K562 (cell line): ENCODE results near the gene PRR7. TPM values are rescaled to one million over a fixed set of nuclear protein-coding genes. Genes with fewer than 3 reads are reported as not detected.

Experiments used
- KLF6 ChIP-seq: fragments of 250-450 bp; sonication (Bioruptor Pico); IDR thresholded peaks from 2 replicates; pipeline ENCODE4 v1.4.0; 2020; ENCODE audit warnings: mild to moderate bottlenecking, moderate library complexity, borderline replicate concordance
- ZNF57 ChIP-seq: fragments of 450-650 bp; formaldehyde crosslinking; IDR thresholded peaks from 2 replicates; pipeline ENCODE4 v1.4.0; 2020; ENCODE audit warnings: mild to moderate bottlenecking, moderate library complexity
- ZNF778 ChIP-seq: fragments of 450-650 bp; formaldehyde crosslinking; IDR thresholded peaks from 2 replicates; pipeline ENCODE4 v1.4.0; 2020; ENCODE audit warnings: mild to moderate bottlenecking, moderate library complexity
- polyA plus RNA-seq, 8 experiments: library from polyadenylated mRNA; depleted of rRNA in 4 of 8; stranded (reverse) in 5 of 8; unstranded in 3 of 8; fragments of >200 nt; fragmentation: Nextera tagmentation in 2 of 8; fragmentation: Illumina TruSeq in 1 of 8; extraction: Ambion mirVana in 2 of 8; extraction: Trizol in 1 of 8; gene quantifications; 2 replicates each; pipeline versions ENCODE4 v1.2.1 to v1.2.3, GENCODE V29; 2011 to 2014; ENCODE audit warnings: inconsistent platforms in 1 of 8, missing spikeins in 1 of 8
- total RNA-seq, 7 experiments: library from RNA; depleted of rRNA in 6 of 7; stranded (reverse); fragments of >200 nt in 6 of 7; fragmentation: Illumina TruSeq in 2 of 7; extraction: Trizol in 2 of 7; gene quantifications; 2 replicates each; pipeline versions ENCODE4 v1.2.1 to v1.2.3, GENCODE V29; 2011 to 2021; ENCODE audit warnings: low replicate concordance in 1 of 7
- TF ChIP-seq, protein P1 (sequence below), 2 experiments: fragments of 450-650 bp in 1 of 2; sonication (generic) in 1 of 2; formaldehyde crosslinking in 1 of 2; IDR thresholded peaks; 2 replicates each; pipeline versions ENCODE4 v1.7.1 to v1.9.0; 2016 to 2022; ENCODE audit warnings: inconsistent platforms in 1 of 2, mild to moderate bottlenecking in 1 of 2, missing genetic modification reagents in 1 of 2
- TF ChIP-seq, protein P2 (sequence below): fragments of 250-450 bp; sonication (Bioruptor Pico); IDR thresholded peaks from 2 replicates; pipeline ENCODE4 v1.5.0; 2020; ENCODE audit warnings: mild to moderate bottlenecking

Gene PRR7
- total and polyA plus RNA-seq, 9 of the 15 experiments (the other 6 are each of a cell fraction or from before 2014, with no cell fraction given), result 0.80 to 11.3 (median 10.4) TPM; not detected in 4

DNA sequence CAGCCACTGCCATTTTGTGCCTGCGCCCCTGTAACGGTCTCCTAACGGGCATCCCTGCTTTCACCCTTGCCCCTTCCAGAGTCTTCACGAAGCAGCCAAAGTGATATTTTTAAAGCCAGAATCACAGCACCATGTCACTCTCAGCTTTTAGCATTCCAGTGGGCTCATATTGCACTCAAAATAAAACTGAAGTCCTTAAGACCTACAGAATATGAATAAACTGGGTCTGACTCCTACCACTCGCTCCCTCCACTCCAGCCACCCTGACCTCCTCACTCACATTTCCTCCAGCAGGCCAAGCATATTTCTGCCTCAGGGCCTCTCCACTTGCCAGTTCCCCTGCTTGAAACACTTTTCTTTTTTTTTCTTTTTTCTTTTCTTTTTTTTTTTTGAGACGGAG is 53.2 kb downstream of the PRR7 start (continued):
- TF ChIP-seq, protein P1, sequence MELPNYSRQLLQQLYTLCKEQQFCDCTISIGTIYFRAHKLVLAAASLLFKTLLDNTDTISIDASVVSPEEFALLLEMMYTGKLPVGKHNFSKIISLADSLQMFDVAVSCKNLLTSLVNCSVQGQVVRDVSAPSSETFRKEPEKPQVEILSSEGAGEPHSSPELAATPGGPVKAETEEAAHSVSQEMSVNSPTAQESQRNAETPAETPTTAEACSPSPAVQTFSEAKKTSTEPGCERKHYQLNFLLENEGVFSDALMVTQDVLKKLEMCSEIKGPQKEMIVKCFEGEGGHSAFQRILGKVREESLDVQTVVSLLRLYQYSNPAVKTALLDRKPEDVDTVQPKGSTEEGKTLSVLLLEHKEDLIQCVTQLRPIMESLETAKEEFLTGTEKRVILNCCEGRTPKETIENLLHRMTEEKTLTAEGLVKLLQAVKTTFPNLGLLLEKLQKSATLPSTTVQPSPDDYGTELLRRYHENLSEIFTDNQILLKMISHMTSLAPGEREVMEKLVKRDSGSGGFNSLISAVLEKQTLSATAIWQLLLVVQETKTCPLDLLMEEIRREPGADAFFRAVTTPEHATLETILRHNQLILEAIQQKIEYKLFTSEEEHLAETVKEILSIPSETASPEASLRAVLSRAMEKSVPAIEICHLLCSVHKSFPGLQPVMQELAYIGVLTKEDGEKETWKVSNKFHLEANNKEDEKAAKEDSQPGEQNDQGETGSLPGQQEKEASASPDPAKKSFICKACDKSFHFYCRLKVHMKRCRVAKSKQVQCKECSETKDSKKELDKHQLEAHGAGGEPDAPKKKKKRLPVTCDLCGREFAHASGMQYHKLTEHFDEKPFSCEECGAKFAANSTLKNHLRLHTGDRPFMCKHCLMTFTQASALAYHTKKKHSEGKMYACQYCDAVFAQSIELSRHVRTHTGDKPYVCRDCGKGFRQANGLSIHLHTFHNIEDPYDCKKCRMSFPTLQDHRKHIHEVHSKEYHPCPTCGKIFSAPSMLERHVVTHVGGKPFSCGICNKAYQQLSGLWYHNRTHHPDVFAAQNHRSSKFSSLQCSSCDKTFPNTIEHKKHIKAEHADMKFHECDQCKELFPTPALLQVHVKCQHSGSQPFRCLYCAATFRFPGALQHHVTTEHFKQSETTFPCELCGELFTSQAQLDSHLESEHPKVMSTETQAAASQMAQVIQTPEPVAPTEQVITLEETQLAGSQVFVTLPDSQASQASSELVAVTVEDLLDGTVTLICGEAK (IDR thresholded peaks at IDR 0.05), result no peak
- TF ChIP-seq, protein P1 (CRISPR knock-in tag; IDR thresholded peaks at IDR 0.05), result no peak
- TF ChIP-seq KLF6 (CRISPR knock-in tag) (no peak), ZNF57 (CRISPR knock-in tag) (no peak), ZNF778 (CRISPR knock-in tag) (no peak)
- TF ChIP-seq, protein P2, sequence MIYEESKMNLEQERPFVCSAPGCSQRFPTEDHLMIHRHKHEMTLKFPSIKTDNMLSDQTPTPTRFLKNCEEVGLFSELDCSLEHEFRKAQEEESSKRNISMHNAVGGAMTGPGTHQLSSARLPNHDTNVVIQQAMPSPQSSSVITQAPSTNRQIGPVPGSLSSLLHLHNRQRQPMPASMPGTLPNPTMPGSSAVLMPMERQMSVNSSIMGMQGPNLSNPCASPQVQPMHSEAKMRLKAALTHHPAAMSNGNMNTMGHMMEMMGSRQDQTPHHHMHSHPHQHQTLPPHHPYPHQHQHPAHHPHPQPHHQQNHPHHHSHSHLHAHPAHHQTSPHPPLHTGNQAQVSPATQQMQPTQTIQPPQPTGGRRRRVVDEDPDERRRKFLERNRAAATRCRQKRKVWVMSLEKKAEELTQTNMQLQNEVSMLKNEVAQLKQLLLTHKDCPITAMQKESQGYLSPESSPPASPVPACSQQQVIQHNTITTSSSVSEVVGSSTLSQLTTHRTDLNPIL (CRISPR knock-in tag), result no peak
- TF ChIP-seq, all 486 proteins: peak for 0
